Panc1 (cell line): Measurements from ENCODE around the gene ZWINT. TPM values are rescaled to one million over a fixed set of nuclear protein-coding genes. Genes with fewer than 3 reads are reported as not detected.

ENCODE experiments used
- ATAC-seq: fragments of 200-7000 bp; cut with Tn5 transposase; 2 replicates; pipeline ENCODE4 v1.9.1; 2020; ENCODE audit warnings: mild to moderate bottlenecking, moderate library complexity
- BruUV-seq: library from RNA; stranded (reverse); fragments of 400-500 nt; replicated peaks from 2 replicates; lab custom pipeline; 2021; lab: Mats Ljungman, UMichigan
- CTCF ChIA-PET: fragments of 300-600 bp; sonication (Branson Sonifier 250); formaldehyde crosslinking; loops from one replicate; lab custom pipeline; 2022; ENCODE audit warnings: antibody characterized with exemption; lab: Charles Lee
- POLR2A ChIA-PET: fragments of 300-600 bp; sonication (Branson Sonifier 250); formaldehyde crosslinking; loops from one replicate; lab custom pipeline; 2022; ENCODE audit warnings: antibody characterized with exemption; lab: Charles Lee
- DNase-seq: peaks from one replicate; pipeline ENCODE4 v3.0.0-alpha.2; 2010; ENCODE audit warnings: low read depth, low spot score
- H3K27ac ChIP-seq: 2 replicates; pipeline ENCODE4 v1.5.1; 2011; ENCODE audit warnings: mild to moderate bottlenecking, low read length, inconsistent platforms
- H3K27me3 ChIP-seq: fragments of 200-500 bp; sonication (Bioruptor generic); 2 replicates; pipeline ENCODE4 v1.6.0; 2014; ENCODE audit warnings: low read length, inconsistent platforms; ENCODE audit not compliant: control insufficient read depth, insufficient read depth
- H3K36me3 ChIP-seq: fragments of 200-500 bp; sonication (Bioruptor generic); 2 replicates; pipeline ENCODE4 v1.5.1; 2014; ENCODE audit warnings: inconsistent platforms, mild to moderate bottlenecking, low read length, moderate library complexity; ENCODE audit not compliant: control insufficient read depth, insufficient read depth
- H3K4me1 ChIP-seq: 2 replicates; pipeline ENCODE4 v1.5.1; 2011; ENCODE audit warnings: inconsistent platforms, mild to moderate bottlenecking, low read length, moderate library complexity; ENCODE audit not compliant: control insufficient read depth, insufficient read depth
- H3K4me3 ChIP-seq, 2 experiments: 2 replicates each; pipeline ENCODE4 v1.5.1; 2011 to 2012; ENCODE audit warnings: low read depth in 2 of 2, low read length in 2 of 2, mild to moderate bottlenecking in 2 of 2, inconsistent platforms in 1 of 2, moderate library complexity in 1 of 2
- H3K9me3 ChIP-seq: fragments of 200-500 bp; sonication (Bioruptor generic); 2 replicates; pipeline ENCODE4 v1.5.1; 2014; ENCODE audit warnings: low read depth, mild to moderate bottlenecking, inconsistent platforms, low read length, moderate library complexity; ENCODE audit not compliant: control insufficient read depth, insufficient read depth
- CTCF ChIP-seq: fragments of 450-650 bp; IDR thresholded peaks from 2 replicates; pipeline ENCODE4 v1.5.1; 2017; ENCODE audit warnings: mild to moderate bottlenecking
- POLR2AphosphoS5 ChIP-seq: IDR thresholded peaks from 2 replicates; pipeline ENCODE4 v1.6.1; 2012; ENCODE audit warnings: mild to moderate bottlenecking, low read depth, low read length, moderate library complexity
- REST ChIP-seq, 2 experiments: IDR thresholded peaks; 2 replicates each; pipeline ENCODE4 v1.6.1; 2011 to 2012; ENCODE audit warnings: low read depth in 2 of 2, control low read depth in 1 of 2, low read length in 1 of 2, mild to moderate bottlenecking in 1 of 2, moderate library complexity in 1 of 2; ENCODE audit not compliant: insufficient read depth in 1 of 2
- SIN3A ChIP-seq: IDR thresholded peaks from 2 replicates; pipeline ENCODE4 v1.6.1; 2012; ENCODE audit warnings: low read depth, mild to moderate bottlenecking, low read length, moderate library complexity, borderline replicate concordance; ENCODE audit not compliant: insufficient read depth
- TCF7L2 ChIP-seq: IDR thresholded peaks from 2 replicates; pipeline ENCODE4 v1.6.1; 2011; ENCODE audit warnings: mild to moderate bottlenecking, low read depth, low read length, inconsistent platforms
- in situ Hi-C: cut with HindIII; loops from 2 replicates; pipeline ENCODE4 v1.10.0; 2016; ENCODE audit warnings: low sequenced_read_pairs, low pct_unique_long_range_greater_than_20kb
- intact Hi-C: fragments of 100-400 bp; cut with micrococcal nuclease; formaldehyde crosslinking; loops from one replicate; pipeline ENCODE4 v1.10.0; 2022; ENCODE audit not compliant: unreplicated experiment
- total RNA-seq: library from RNA; stranded (reverse); gene quantifications from one replicate; pipeline ENCODE4 v1.2.1, GENCODE V29; 2021; ENCODE audit not compliant: unreplicated experiment

Gene ZWINT
- total RNA-seq, 1 experiment from 2014 or later, result 85.8 TPM

- in situ Hi-C loops, result no loop called here
- H3K4me3 ChIP-seq, result no peak overlapping the region
- intact Hi-C loops, result no loop called here
- BruUV-seq, result no TSS peak
- no peaks in the 10 kb centered on the region for H3K4me1 ChIP-seq
- H3K36me3 ChIP-seq, result no peaks in the 10 kb centered on the region
- ChIA-PET CTCF (no interaction called here), POLR2A (no interaction called here)
- no peaks in the 10 kb centered on the region for H3K27me3 ChIP-seq
- H3K9me3 ChIP-seq, result no peaks in the 10 kb centered on the region
- DNase-seq (no peak), ATAC-seq (no peak)
- TF ChIP-seq SIN3A (no peak), POLR2AphosphoS5 (no peak), CTCF (no peak), TCF7L2 (no peak), REST (IDR thresholded peaks at IDR 0.05; ENCODE audit: insufficient read depth in 1 of 2, low read depth in 2 of 2, low read length in 1 of 2) (no peak)
- no peak overlapping the region for H3K27ac ChIP-seq
Observed at GRCh38 chr10:56318816-56319215, 42.2 kb downstream of the ZWINT start.

- no peak for ATAC-seq
- DNase-seq, result no peak
- CTCF ChIA-PET, result interaction anchor here (0.6 kb wide), 1 partner anchor 1015 kb away, joined by 8 read pairs; no protein-coding TSS in a partner anchor
Observed at GRCh38 chr10:56317603-56318002, 43.5 kb downstream of the ZWINT start.

More at GRCh38 chr10:56317603-56318002, 43.5 kb downstream of the ZWINT start:
- intact Hi-C loops (no loop called here), in situ Hi-C loops (no loop called here)
- no TSS peak for BruUV-seq
- Histone ChIP-seq H3K36me3 (no peaks in the 10 kb centered on the region), H3K4me3 (no peak overlapping the region), H3K9me3 (no peaks in the 10 kb centered on the region), H3K4me1 (no peaks in the 10 kb centered on the region), H3K27me3 (no peaks in the 10 kb centered on the region), H3K27ac (no peak overlapping the region)
- POLR2A ChIA-PET, result no interaction called here
- TF ChIP-seq CTCF (no peak), TCF7L2 (no peak), POLR2AphosphoS5 (no peak), SIN3A (no peak), REST (IDR thresholded peaks at IDR 0.05; ENCODE audit: insufficient read depth in 1 of 2, low read depth in 2 of 2, low read length in 1 of 2) (no peak)
